AG09319 (cell line): Measurements from ENCODE around the gene PRKAR2A.
"Not testable (repeated sequence)": the region's sequence is repeated elsewhere in the genome, so short reads cannot be mapped to it uniquely, and the experiment has no call there.

Experiments used
- DNase-seq: peaks from one replicate; pipeline ENCODE4 v3.0.0-alpha.2; 2010; ENCODE audit warnings: low read depth; ENCODE audit errors: extremely low read depth
- CTCF ChIP-seq: IDR thresholded peaks from 2 replicates; pipeline ENCODE4 v1.5.1; 2011; ENCODE audit warnings: low read depth, mild to moderate bottlenecking, inconsistent platforms, low read length, moderate library complexity

PRKAR2A gene

GRCh38 chr3:48789665-48790064 lies 58.0 kb downstream of the PRKAR2A start:
- TF ChIP-seq CTCF: no peak
- no peak for DNase-seq

GRCh38 chr3:48788544-48789162 lies 59.0 kb downstream of the PRKAR2A start:
- DNase-seq: no peak

GRCh38 chr3:48784426-48785120 lies 63.1 kb downstream of the PRKAR2A start:
- TF ChIP-seq CTCF: no peak
- DNase-seq: no peak

More at GRCh38 chr3:48788544-48789162, 59.0 kb downstream of the PRKAR2A start:
- no peak for TF ChIP-seq CTCF

- TF ChIP-seq CTCF: no peak
- DNase-seq: no peak
Observed at GRCh38 chr3:48783304-48783703, 64.4 kb downstream of the PRKAR2A start.

GRCh38 chr3:48782046-48782445 lies 65.6 kb downstream of the PRKAR2A start:
- DNase-seq: no peak
- TF ChIP-seq CTCF: no peak

- DNase-seq: not testable (repeated sequence)
Observed at GRCh38 chr3:48778565-48778964, 69.1 kb downstream of the PRKAR2A start.

GRCh38 chr3:48776854-48777253 lies 70.8 kb downstream of the PRKAR2A start:
- TF ChIP-seq CTCF: no peak
- no peak for DNase-seq

GRCh38 chr3:48770192-48770502 lies 77.5 kb downstream of the PRKAR2A start:
- no peak for DNase-seq
- no peak for TF ChIP-seq CTCF
